A549 (cell line): ENCODE results near the gene SLIT1. TPM values are rescaled to one million over a fixed set of nuclear protein-coding genes. Genes with fewer than 3 reads are reported as not detected.

Experiments
- ATAC-seq, 2 experiments: fragments of 200-7000 bp in 1 of 2; fragments of >200 bp in 1 of 2; cut with Nextera tagmentation in 1 of 2; cut with Tn5 transposase in 1 of 2; 3 replicates each; pipeline versions ENCODE4 v1.8.0 to v1.9.1; 2018 to 2020; ENCODE audit warnings: mild to moderate bottlenecking in 1 of 2, moderate library complexity in 1 of 2
- CTCF ChIA-PET: fragments of 300-600 bp; sonication (Branson Sonifier 250); formaldehyde crosslinking; extraction: SDS; loops from one replicate; lab custom pipeline; 2021; ENCODE audit warnings: antibody characterized with exemption, inconsistent platforms; lab: Yijun Ruan, JAX
- POLR2A ChIA-PET: fragments of 350-600 bp; formaldehyde crosslinking; extraction: SDS; loops from one replicate; lab custom pipeline; 2021; ENCODE audit warnings: antibody characterized with exemption, inconsistent platforms; lab: Yijun Ruan, JAX
- DNase-seq, 2 experiments: peaks; one replicate each; pipeline versions ENCODE4 v3.0.0 to v3.0.0-alpha.2; 2011 to 2016; ENCODE audit warnings: low read depth in 1 of 2, low spot score in 1 of 2
- FAIRE-seq: peaks from 2 replicates; lab custom pipeline; 2011; peaks lifted over from hg19 to GRCh38; lab: Jason Lieb, UNC
- H3K27ac ChIP-seq, 2 experiments: fragments of >200 bp; sonication (Bioruptor Twin); formaldehyde crosslinking; 3 replicates each; pipeline ENCODE4 v1.5.1; 2016 to 2017
- H3K4me1 ChIP-seq: fragments of >200 bp; sonication (Bioruptor Twin); formaldehyde crosslinking; 3 replicates; pipeline ENCODE4 v1.6.1; 2016
- H3K4me2 ChIP-seq: fragments of >200 bp; sonication (Bioruptor Twin); formaldehyde crosslinking; 3 replicates; pipeline ENCODE4 v1.6.1; 2016
- H3K4me3 ChIP-seq: fragments of >200 bp; sonication (Bioruptor Twin); formaldehyde crosslinking; 3 replicates; pipeline ENCODE4 v1.5.1; 2016
- H3K9me3 ChIP-seq: fragments of >200 bp; sonication (Bioruptor Twin); formaldehyde crosslinking; 3 replicates; pipeline ENCODE4 v1.6.1; 2016
- BCL3 ChIP-seq: fragments of >200 bp; sonication (Bioruptor Twin); formaldehyde crosslinking; IDR thresholded peaks from 3 replicates; pipeline ENCODE4 v1.6.1; 2016
- BHLHE40 ChIP-seq: IDR thresholded peaks from 2 replicates; pipeline ENCODE4 v1.6.1; 2012; ENCODE audit warnings: low read depth, low read length, inconsistent platforms
- CBX2 ChIP-seq: fragments of 200-600 bp; sonication (generic); IDR thresholded peaks from 2 replicates; pipeline ENCODE4 v1.6.1; 2016; ENCODE audit warnings: low read depth, mild to moderate bottlenecking, borderline replicate concordance
- CBX8 ChIP-seq: fragments of 200-600 bp; sonication (generic); IDR thresholded peaks from 2 replicates; pipeline ENCODE4 v1.6.1; 2016
- CHD4 ChIP-seq: fragments of 200-600 bp; sonication (generic); IDR thresholded peaks from 2 replicates; pipeline ENCODE4 v1.6.1; 2016; ENCODE audit warnings: antibody characterized with exemption, mild to moderate bottlenecking, borderline replicate concordance
- E2F6 ChIP-seq: IDR thresholded peaks from 2 replicates; pipeline ENCODE4 v1.6.1; 2012; ENCODE audit warnings: low read depth, borderline replicate concordance
- EHF ChIP-seq: fragments of 250-450 bp; sonication (Bioruptor Pico); IDR thresholded peaks from 2 replicates; pipeline ENCODE4 v1.5.0; 2020; ENCODE audit warnings: mild to moderate bottlenecking
- EHMT2 ChIP-seq: fragments of 200-600 bp; sonication (generic); IDR thresholded peaks from 2 replicates; pipeline ENCODE4 v1.6.1; 2016; ENCODE audit warnings: antibody characterized with exemption, low read depth, mild to moderate bottlenecking, moderate library complexity
- EP300 ChIP-seq, 2 experiments: fragments of >200 bp; sonication (Bioruptor Twin); formaldehyde crosslinking; IDR thresholded peaks; 2 replicates in 1 of 2; 3 replicates in 1 of 2; pipeline ENCODE4 v1.6.1; 2016 to 2017
- HES2 ChIP-seq: fragments of >200 bp; sonication (Bioruptor Twin); formaldehyde crosslinking; IDR thresholded peaks from 2 replicates; pipeline ENCODE4 v1.6.1; 2016
- HMGXB4 ChIP-seq: fragments of 250-450 bp; sonication (Bioruptor Pico); IDR thresholded peaks from 2 replicates; pipeline ENCODE4 v1.5.0; 2021; ENCODE audit warnings: mild to moderate bottlenecking, moderate library complexity, borderline replicate concordance
- HOXB5 ChIP-seq: fragments of 250-450 bp; sonication (Bioruptor Pico); IDR thresholded peaks from 2 replicates; pipeline ENCODE4 v1.5.0; 2020; ENCODE audit warnings: mild to moderate bottlenecking, moderate library complexity
- JUN ChIP-seq, 2 experiments: fragments of >200 bp; sonication (Bioruptor Twin); formaldehyde crosslinking; IDR thresholded peaks; 2 replicates in 1 of 2; 3 replicates in 1 of 2; pipeline ENCODE4 v1.6.1; 2016 to 2017
- JUNB ChIP-seq: fragments of >200 bp; sonication (Bioruptor Twin); formaldehyde crosslinking; IDR thresholded peaks from 2 replicates; pipeline ENCODE4 v1.6.1; 2016
- MAFK ChIP-seq: fragments of 450-650 bp; IDR thresholded peaks from 2 replicates; pipeline ENCODE4 v1.6.1; 2014; ENCODE audit not compliant: partially characterized antibody
- MAZ ChIP-seq: fragments of 150-350 bp; IDR thresholded peaks from 2 replicates; pipeline ENCODE4 v1.6.1; 2014; ENCODE audit warnings: antibody characterized with exemption, low read depth, low read length, borderline replicate concordance
- NR3C1 ChIP-seq: fragments of >200 bp; sonication (Bioruptor Twin); formaldehyde crosslinking; IDR thresholded peaks from 3 replicates; pipeline ENCODE4 v1.6.1; 2017
- POLR2A ChIP-seq: IDR thresholded peaks from 2 replicates; pipeline ENCODE4 v1.6.1; 2012; ENCODE audit warnings: mild to moderate bottlenecking, low read length
- RCOR1 ChIP-seq: fragments of 150-350 bp; IDR thresholded peaks from 2 replicates; pipeline ENCODE4 v1.6.1; 2014; ENCODE audit warnings: antibody characterized with exemption, low read length, low read depth
- SMC3 ChIP-seq: fragments of >200 bp; sonication (Bioruptor Twin); formaldehyde crosslinking; IDR thresholded peaks from 3 replicates; pipeline ENCODE4 v1.6.1; 2018; ENCODE audit warnings: inconsistent platforms
- TFCP2L1 ChIP-seq: fragments of 250-450 bp; sonication (Bioruptor Pico); IDR thresholded peaks from 2 replicates; pipeline ENCODE4 v1.5.0; 2021; ENCODE audit warnings: mild to moderate bottlenecking
- ZSCAN20 ChIP-seq: fragments of 250-450 bp; sonication (Bioruptor Pico); IDR thresholded peaks from 2 replicates; pipeline ENCODE4 v1.8.0; 2022; ENCODE audit warnings: mild to moderate bottlenecking, moderate library complexity
- WGBS: methylation state at CpG from one replicate; pipeline ENCODE4 v1.1.6; 2017; ENCODE audit errors: missing lambda C conversion rate; 5-methylcytosine and 5-hydroxymethylcytosine counted together
- polyA plus RNA-seq, 4 experiments: library from polyadenylated mRNA; depleted of rRNA in 3 of 4; stranded (reverse); fragments of >200 nt; fragmentation: RNase III in 1 of 4; extraction: RNeasy Plus Mini Kit Qiagen cat#74134 plus additional on column Dnase treatment in 1 of 4; gene quantifications; 2 replicates in 3 of 4; 3 replicates in 1 of 4; pipeline ENCODE4 v1.2.3, GENCODE V29; 2011 to 2017

The SLIT1 gene
- polyA plus RNA-seq, 2 of the 4 experiments (the other 2 are of a cell fraction) = 0.05 to 0.09 TPM

GRCh38 chr10:97016728-97017473, 168.9 kb downstream of the SLIT1 start:
- 72% methylated on average over 15 of the region's 15 CpGs for WGBS
- ATAC-seq (no peak), FAIRE-seq (no peak)

GRCh38 chr10:97015240-97015639, 170.5 kb downstream of the SLIT1 start:
- no peak for ATAC-seq
- TF ChIP-seq HMGXB4 (CRISPR knock-in tag) = no peak
- no peak for TF ChIP-seq CHD4
- TF ChIP-seq BHLHE40 = no peak
- no peak for TF ChIP-seq HES2
- TF ChIP-seq BCL3 = no peak
- TF ChIP-seq RCOR1 = no peak

More at GRCh38 chr10:97016728-97017473, 168.9 kb downstream of the SLIT1 start:
- TF ChIP-seq CBX8 (no peak), POLR2A (no peak), JUN (IDR thresholded peaks at IDR 0.05) (no peak), EHMT2 (no peak), JUNB (no peak), TFCP2L1 (CRISPR knock-in tag) (no peak), E2F6 (no peak), MAFK (no peak), CHD4 (no peak), MAZ (no peak), CBX2 (no peak), SMC3 (no peak), ZSCAN20 (no peak), EP300 (IDR thresholded peaks at IDR 0.05) (no peak), EHF (CRISPR knock-in tag) (no peak), HOXB5 (CRISPR knock-in tag) (no peak), NR3C1 (no peak)
- DNase-seq = no peak
- Histone ChIP-seq H3K4me3 (no peak overlapping the region), H3K27ac (no peak overlapping the region), H3K9me3 (no peaks in the 10 kb centered on the region), H3K4me2 (no peak overlapping the region), H3K4me1 (no peaks in the 10 kb centered on the region)
- ChIA-PET CTCF (interaction anchor here (0.6 to 1.1 kb wide), 5 partner anchors 8 to 496 kb away, joined by 3 to 4 read pairs (median 3); no protein-coding TSS in a partner anchor), POLR2A (interaction anchor here (0.6 kb wide), 1 partner anchor 256 kb away, joined by 7 read pairs; no protein-coding TSS in a partner anchor)

More at GRCh38 chr10:97015240-97015639, 170.5 kb downstream of the SLIT1 start:
- DNase-seq (no peak), FAIRE-seq (no peak)
- 85% methylated on average over 1 of the region's 1 CpG for WGBS
- Histone ChIP-seq H3K9me3 (no peaks in the 10 kb centered on the region), H3K4me2 (no peak overlapping the region), H3K27ac (no peak overlapping the region), H3K4me1 (no peaks in the 10 kb centered on the region), H3K4me3 (no peak overlapping the region)
- POLR2A ChIA-PET = no interaction called here
- CTCF ChIA-PET = interaction anchor here (0.6 to 1.5 kb wide), 3 partner anchors 10 to 127 kb away, joined by 3 to 4 read pairs (median 3); no protein-coding TSS in a partner anchor
